Keratinocyte (primary cell): ENCODE data around the gene UQCRC1. TPM values are rescaled to one million over a fixed set of nuclear protein-coding genes. Genes with fewer than 3 reads are reported as not detected.

Experiments
- DNase-seq: peaks from one replicate; pipeline ENCODE4 v3.0.0-alpha.2; 2011; ENCODE audit warnings: low read depth, missing footprints, low spot score
- FAIRE-seq: peaks from 2 replicates; lab custom pipeline; 2011; peaks lifted over from hg19 to GRCh38; lab: Jason Lieb, UNC
- H2AFZ ChIP-seq: 2 replicates; pipeline ENCODE4 v1.6.0; 2012; ENCODE audit warnings: low read length, control low read depth, inconsistent platforms; ENCODE audit not compliant: control insufficient read depth
- H3K27ac ChIP-seq: 2 replicates; pipeline ENCODE4 v1.5.1; 2011; ENCODE audit warnings: low read length; ENCODE audit not compliant: control insufficient read depth, insufficient read depth
- H3K27me3 ChIP-seq: 3 replicates; pipeline ENCODE4 v1.6.0; 2011; ENCODE audit warnings: low read length; ENCODE audit not compliant: control insufficient read depth, insufficient read depth; ENCODE audit errors: extremely low read depth
- H3K36me3 ChIP-seq, 2 experiments: 2 replicates in 1 of 2; 3 replicates in 1 of 2; pipeline ENCODE4 v1.5.1; 2011; ENCODE audit warnings: low read length in 2 of 2, mild to moderate bottlenecking in 1 of 2; ENCODE audit not compliant: control insufficient read depth in 2 of 2, insufficient read depth in 2 of 2; ENCODE audit errors: extremely low read depth in 1 of 2
- H3K4me1 ChIP-seq: 3 replicates; pipeline ENCODE4 v1.5.1; 2011; ENCODE audit warnings: low read length; ENCODE audit not compliant: control insufficient read depth, insufficient read depth; ENCODE audit errors: extremely low read depth
- H3K4me2 ChIP-seq: 3 replicates; pipeline ENCODE4 v1.6.0; 2011; ENCODE audit warnings: low read depth, low read length; ENCODE audit not compliant: control insufficient read depth, insufficient read depth; ENCODE audit errors: extremely low read depth
- H3K4me3 ChIP-seq, 3 experiments: fragments of 200-600 bp in 1 of 3; sonication (generic) in 1 of 3; 2 replicates in 2 of 3; 3 replicates in 1 of 3; pipeline ENCODE4 v1.5.1; 2011 to 2016; ENCODE audit warnings: low read length in 3 of 3, mild to moderate bottlenecking in 3 of 3, control low read depth in 2 of 3, inconsistent platforms in 1 of 3, low read depth in 1 of 3, mixed read lengths in 1 of 3, mixed run types in 1 of 3, moderate library complexity in 1 of 3; ENCODE audit not compliant: control insufficient read depth in 2 of 3, insufficient read depth in 2 of 3; ENCODE audit errors: extremely low read depth in 1 of 3
- H3K79me2 ChIP-seq: 2 replicates; pipeline ENCODE4 v1.6.0; 2012; ENCODE audit warnings: low read length; ENCODE audit not compliant: control insufficient read depth, insufficient read depth
- H3K9ac ChIP-seq: 3 replicates; pipeline ENCODE4 v1.6.0; 2011; ENCODE audit warnings: low read length; ENCODE audit not compliant: control insufficient read depth, insufficient read depth; ENCODE audit errors: extremely low read depth
- H3K9me1 ChIP-seq: 3 replicates; pipeline ENCODE4 v1.6.0; 2011; ENCODE audit warnings: low read length; ENCODE audit not compliant: control insufficient read depth, insufficient read depth; ENCODE audit errors: extremely low read depth
- H3K9me3 ChIP-seq: 2 replicates; pipeline ENCODE4 v1.5.1; 2012; ENCODE audit warnings: low read depth, low read length; ENCODE audit not compliant: control insufficient read depth
- H4K20me1 ChIP-seq: 3 replicates; pipeline ENCODE4 v1.6.0; 2011; ENCODE audit warnings: low read length; ENCODE audit not compliant: control insufficient read depth, insufficient read depth; ENCODE audit errors: extremely low read depth
- CTCF ChIP-seq, 3 experiments: IDR thresholded peaks in 1 of 3; conservative IDR thresholded peaks in 1 of 3; optimal IDR thresholded peaks in 1 of 3; 2 replicates in 2 of 3; 3 replicates in 1 of 3; pipeline versions ENCODE3 to v1.5.1; 2011; ENCODE audit warnings: low read length in 3 of 3, mild to moderate bottlenecking in 3 of 3, moderate library complexity in 2 of 3, control low read depth in 1 of 3, inconsistent platforms in 1 of 3; ENCODE audit not compliant: insufficient read depth in 2 of 3; ENCODE audit errors: extremely low read depth in 1 of 3
- EZH2 ChIP-seq: IDR thresholded peaks from one replicate; pipeline ENCODE4 v1.6.1; 2012; ENCODE audit warnings: inconsistent platforms, mild to moderate bottlenecking, low read length, moderate library complexity
- dilution Hi-C: fragments of 300-500 bp; cut with MboI; formaldehyde crosslinking; loops from one replicate; pipeline ENCODE4 v1.7.0; 2020; ENCODE audit warnings: low sequenced_read_pairs; ENCODE audit not compliant: extremely low pct_ligation_motif_present
- polyA plus RNA-seq, 5 experiments: library from polyadenylated mRNA; depleted of rRNA in 3 of 5; stranded (reverse) in 3 of 5; stranded (forward) in 1 of 5; unstranded in 1 of 5; fragments of >200 nt; gene quantifications; 1 replicate in 1 of 5; 2 replicates in 3 of 5; 3 replicates in 1 of 5; pipeline versions ENCODE4 v1.2.1 to v1.2.3, GENCODE V29; 2011 to 2012; ENCODE audit warnings: missing spikeins in 2 of 5, low read depth in 1 of 5, low replicate concordance in 1 of 5

UQCRC1 gene
- polyA plus RNA-seq, 1 donor (not counting 4 experiments of a cell fraction or from before 2014, with no cell fraction given) = 440 TPM

GRCh38 chr3:48584836-48585235 is 24.6 kb downstream of the UQCRC1 start:
- no peak overlapping the region for H2AFZ ChIP-seq
- H3K9ac ChIP-seq = no peak overlapping the region
- no peaks in the 10 kb centered on the region for H3K9me1 ChIP-seq
- H3K79me2 ChIP-seq = peaks cover 63% of the 10 kb centered on the region
- dilution Hi-C loops = no loop called here
- TF ChIP-seq EZH2 (no peak), CTCF (optimal IDR thresholded peaks at IDR 0.05 in 1 of 3, IDR thresholded peaks at IDR 0.05 in 1 of 3, conservative IDR thresholded peaks at IDR 0.05 in 1 of 3; ENCODE audit: extremely low read depth in 1 of 3, insufficient read depth in 2 of 3, low read length in 3 of 3) (no peak)
- DNase-seq (no peak), FAIRE-seq (no peak)
- H3K4me1 ChIP-seq = no peaks in the 10 kb centered on the region
- no peaks in the 10 kb centered on the region for H3K9me3 ChIP-seq
- peaks cover 32% of the 10 kb centered on the region for H4K20me1 ChIP-seq
- peaks cover 86 to 91% of the 10 kb centered on the region in 2 experiments for H3K36me3 ChIP-seq
- H3K27me3 ChIP-seq = no peaks in the 10 kb centered on the region
- H3K4me2 ChIP-seq = no peak overlapping the region
- no peak overlapping the region for H3K4me3 ChIP-seq
- H3K27ac ChIP-seq = no peak overlapping the region

GRCh38 chr3:48581621-48582481 is 27.6 kb downstream of the UQCRC1 start:
- no peak for FAIRE-seq
- Histone ChIP-seq H3K9me1 (no peaks in the 10 kb centered on the region), H3K36me3 (peaks cover 76 to 92% of the 10 kb centered on the region in 2 experiments), H3K9me3 (no peaks in the 10 kb centered on the region), H4K20me1 (peaks cover 18% of the 10 kb centered on the region), H3K27me3 (no peaks in the 10 kb centered on the region), H2AFZ (no peak overlapping the region), H3K27ac (no peak overlapping the region), H3K79me2 (peaks cover 42% of the 10 kb centered on the region), H3K4me1 (no peaks in the 10 kb centered on the region), H3K4me2 (no peak overlapping the region), H3K4me3 (no peak overlapping the region), H3K9ac (no peak overlapping the region)
- DNase-seq = no peak
- dilution Hi-C loops = no loop called here
- TF ChIP-seq EZH2 (no peak), CTCF (optimal IDR thresholded peaks at IDR 0.05 in 1 of 3, IDR thresholded peaks at IDR 0.05 in 1 of 3, conservative IDR thresholded peaks at IDR 0.05 in 1 of 3; ENCODE audit: extremely low read depth in 1 of 3, insufficient read depth in 2 of 3, low read length in 3 of 3) (no peak)
